ENCODE data around the gene CNTNAP2. TPM values are rescaled to one million over a fixed set of nuclear protein-coding genes. Genes with fewer than 3 reads are reported as not detected.

CNTNAP2 gene
- total and polyA plus RNA-seq, 9 of the 15 experiments (the other 6 are each of a cell fraction or from before 2014, with no cell fraction given), result 0.04 to 0.62 (median 0.09) TPM; not detected in 4

DNA sequence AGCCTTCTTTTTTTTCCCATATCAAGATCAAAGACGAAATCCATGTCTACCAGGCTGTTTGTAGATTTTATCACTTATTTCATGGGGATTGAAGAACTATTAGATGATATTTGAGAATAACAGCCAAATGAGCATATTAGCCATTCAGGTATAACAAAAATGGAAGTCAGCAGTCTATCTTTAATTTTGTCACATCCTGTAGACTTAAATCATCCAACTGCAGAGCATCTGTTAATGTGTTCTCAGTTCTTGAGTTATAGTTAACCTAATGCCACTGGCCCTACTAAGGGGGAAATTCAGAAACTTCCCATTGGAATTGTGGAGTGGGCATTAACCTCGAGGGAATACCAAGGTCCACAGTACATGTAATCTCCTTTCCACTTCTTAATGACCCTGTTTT lies 380.1 kb downstream of the CNTNAP2 start:
- Histone ChIP-seq H3K27me3 (ENCODE audit: control insufficient read depth in 2 of 2, insufficient read depth in 2 of 2, low read length in 2 of 2) (no peaks in the 10 kb centered on the region), H3K9me1 (ENCODE audit: control insufficient read depth, insufficient read depth, low read length) (no peaks in the 10 kb centered on the region), H3K4me2 (ENCODE audit: insufficient read depth, low read length) (no peak overlapping the region), H3K36me3 (ENCODE audit: control insufficient read depth, insufficient read depth, low read length) (no peaks in the 10 kb centered on the region), H2AFZ (ENCODE audit: low read depth, low read length) (no peak overlapping the region), H4K20me1 (replicated peaks; ENCODE audit: control insufficient read depth, insufficient read depth, low read length) (no peaks in the 10 kb centered on the region), H3K4me3 (no peak overlapping the region), H3K4me1 (replicated peaks in 1 of 2; ENCODE audit: control insufficient read depth in 2 of 2, insufficient read depth in 2 of 2, low read length in 2 of 2) (no peaks in the 10 kb centered on the region), H3K27ac (ENCODE audit: extremely low read depth, low read depth, low read length) (no peak overlapping the region), H3K9ac (ENCODE audit: insufficient read depth in 1 of 2, low read depth in 2 of 2, low read length in 2 of 2) (no peak overlapping the region), H3K9me3 (replicated peaks; ENCODE audit: control insufficient read depth, insufficient read depth, low read depth, low read length) (peaks cover 6% of the 10 kb centered on the region; the same call in 1 of the 2 replicates), H3K79me2 (ENCODE audit: control insufficient read depth, insufficient read depth, low read length) (no peaks in the 10 kb centered on the region)
- no peak for DNase-seq (ENCODE audit: extremely low read depth in 1 of 4, low spot score in 3 of 4)
- FAIRE-seq, result no peak
- TF ChIP-seq CREBBP (IDR thresholded peaks at IDR 0.05; ENCODE audit: low read depth, low read length) (no peak), SRSF7 (optimal IDR thresholded peaks at IDR 0.05; ENCODE audit: low read depth, low read length) (no peak), RBM34 (IDR thresholded peaks at IDR 0.05; ENCODE audit: borderline replicate concordance, insufficient read depth, low read length) (no peak), ARID2 (IDR thresholded peaks at IDR 0.05) (no peak), ASH1L (IDR thresholded peaks at IDR 0.05; ENCODE audit: borderline replicate concordance, low read depth, partially characterized antibody) (no peak), HDAC3 (IDR thresholded peaks at IDR 0.05; ENCODE audit: borderline replicate concordance, partially characterized antibody) (no peak), ZNF146 (CRISPR knock-in tag; IDR thresholded peaks at IDR 0.05; ENCODE audit: unreplicated experiment) (no peak), TBL1XR1 (IDR thresholded peaks at IDR 0.05; ENCODE audit: low read length in 2 of 2) (no peak), HDGF (IDR thresholded peaks at IDR 0.05) (no peak), MYC (IDR thresholded peaks at IDR 0.05; ENCODE audit: low read depth, low read length) (no peak), MYC (CRISPR knock-in tag; IDR thresholded peaks at IDR 0.05; ENCODE audit: borderline replicate concordance, low read depth) (no peak), ZNF695 (CRISPR knock-in tag; IDR thresholded peaks at IDR 0.05) (no peak), ZNF12 (CRISPR knock-in tag; IDR thresholded peaks at IDR 0.05) (no peak), SIN3A (IDR thresholded peaks at IDR 0.05; ENCODE audit: borderline replicate concordance in 2 of 2, control insufficient read depth in 1 of 2, low read depth in 2 of 2, low read length in 2 of 2) (no peak), KDM1A (IDR thresholded peaks at IDR 0.05) (no peak)
- TF ChIP-seq, protein P1, sequence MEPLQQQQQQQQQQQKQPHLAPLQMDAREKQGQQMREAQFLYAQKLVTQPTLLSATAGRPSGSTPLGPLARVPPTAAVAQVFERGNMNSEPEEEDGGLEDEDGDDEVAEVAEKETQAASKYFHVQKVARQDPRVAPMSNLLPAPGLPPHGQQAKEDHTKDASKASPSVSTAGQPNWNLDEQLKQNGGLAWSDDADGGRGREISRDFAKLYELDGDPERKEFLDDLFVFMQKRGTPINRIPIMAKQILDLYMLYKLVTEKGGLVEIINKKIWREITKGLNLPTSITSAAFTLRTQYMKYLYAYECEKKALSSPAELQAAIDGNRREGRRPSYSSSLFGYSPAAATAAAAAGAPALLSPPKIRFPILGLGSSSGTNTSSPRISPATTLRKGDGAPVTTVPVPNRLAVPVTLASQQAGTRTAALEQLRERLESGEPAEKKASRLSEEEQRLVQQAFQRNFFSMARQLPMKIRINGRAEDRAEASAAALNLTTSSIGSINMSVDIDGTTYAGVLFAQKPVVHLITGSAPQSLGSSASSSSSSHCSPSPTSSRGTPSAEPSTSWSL (CRISPR knock-in tag; IDR thresholded peaks at IDR 0.05; ENCODE audit: borderline replicate concordance), result no peak
- TF ChIP-seq, protein P2, sequence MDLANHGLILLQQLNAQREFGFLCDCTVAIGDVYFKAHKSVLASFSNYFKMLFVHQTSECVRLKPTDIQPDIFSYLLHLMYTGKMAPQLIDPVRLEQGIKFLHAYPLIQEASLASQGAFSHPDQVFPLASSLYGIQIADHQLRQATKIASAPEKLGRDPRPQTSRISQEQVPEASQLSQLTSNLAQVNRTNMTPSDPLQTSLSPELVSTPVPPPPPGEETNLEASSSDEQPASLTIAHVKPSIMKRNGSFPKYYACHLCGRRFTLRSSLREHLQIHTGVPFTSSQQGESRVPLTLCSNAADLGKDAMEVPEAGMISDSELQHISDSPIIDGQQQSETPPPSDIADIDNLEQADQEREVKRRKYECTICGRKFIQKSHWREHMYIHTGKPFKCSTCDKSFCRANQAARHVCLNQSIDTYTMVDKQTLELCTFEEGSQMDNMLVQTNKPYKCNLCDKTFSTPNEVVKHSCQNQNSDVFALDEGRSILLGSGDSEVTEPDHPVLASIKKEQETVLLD (IDR thresholded peaks at IDR 0.05), result no peak
- TF ChIP-seq, protein P3, sequence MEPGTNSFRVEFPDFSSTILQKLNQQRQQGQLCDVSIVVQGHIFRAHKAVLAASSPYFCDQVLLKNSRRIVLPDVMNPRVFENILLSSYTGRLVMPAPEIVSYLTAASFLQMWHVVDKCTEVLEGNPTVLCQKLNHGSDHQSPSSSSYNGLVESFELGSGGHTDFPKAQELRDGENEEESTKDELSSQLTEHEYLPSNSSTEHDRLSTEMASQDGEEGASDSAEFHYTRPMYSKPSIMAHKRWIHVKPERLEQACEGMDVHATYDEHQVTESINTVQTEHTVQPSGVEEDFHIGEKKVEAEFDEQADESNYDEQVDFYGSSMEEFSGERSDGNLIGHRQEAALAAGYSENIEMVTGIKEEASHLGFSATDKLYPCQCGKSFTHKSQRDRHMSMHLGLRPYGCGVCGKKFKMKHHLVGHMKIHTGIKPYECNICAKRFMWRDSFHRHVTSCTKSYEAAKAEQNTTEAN (CRISPR knock-in tag; IDR thresholded peaks at IDR 0.05), result no peak
- TF ChIP-seq, protein P4, sequence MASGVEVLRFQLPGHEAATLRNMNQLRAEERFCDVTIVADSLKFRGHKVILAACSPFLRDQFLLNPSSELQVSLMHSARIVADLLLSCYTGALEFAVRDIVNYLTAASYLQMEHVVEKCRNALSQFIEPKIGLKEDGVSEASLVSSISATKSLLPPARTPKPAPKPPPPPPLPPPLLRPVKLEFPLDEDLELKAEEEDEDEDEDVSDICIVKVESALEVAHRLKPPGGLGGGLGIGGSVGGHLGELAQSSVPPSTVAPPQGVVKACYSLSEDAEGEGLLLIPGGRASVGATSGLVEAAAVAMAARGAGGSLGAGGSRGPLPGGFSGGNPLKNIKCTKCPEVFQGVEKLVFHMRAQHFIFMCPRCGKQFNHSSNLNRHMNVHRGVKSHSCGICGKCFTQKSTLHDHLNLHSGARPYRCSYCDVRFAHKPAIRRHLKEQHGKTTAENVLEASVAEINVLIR (CRISPR knock-in tag; IDR thresholded peaks at IDR 0.05), result no peak
- ATAC-seq, result no peak
- intact Hi-C loops (cut with micrococcal nuclease) (no loop called here), in situ Hi-C loops (cut with MboI) (no loop called here)
- no TSS peak for BruUV-seq (replicated peaks)
- ChIA-PET CTCF (ENCODE audit: low intra/inter-chr PET ratio) (no interaction called here), POLR2A (no interaction called here)
- WGBS (ENCODE audit: insufficient coverage, low coverage, missing lambda C conversion rate), result 1% methylated on average over 2 of the region's 2 CpGs
